ENCODE measurements around the gene CCT6B. TPM values are rescaled to one million over a fixed set of nuclear protein-coding genes. Genes with fewer than 3 reads are reported as not detected.
"Not testable (repeated sequence)": the region's sequence is repeated elsewhere in the genome, so short reads cannot be mapped to it uniquely, and the experiment has no call there.

The CCT6B gene
- total RNA-seq, 1 experiment from 2014 or later = 0.60 TPM

DNA sequence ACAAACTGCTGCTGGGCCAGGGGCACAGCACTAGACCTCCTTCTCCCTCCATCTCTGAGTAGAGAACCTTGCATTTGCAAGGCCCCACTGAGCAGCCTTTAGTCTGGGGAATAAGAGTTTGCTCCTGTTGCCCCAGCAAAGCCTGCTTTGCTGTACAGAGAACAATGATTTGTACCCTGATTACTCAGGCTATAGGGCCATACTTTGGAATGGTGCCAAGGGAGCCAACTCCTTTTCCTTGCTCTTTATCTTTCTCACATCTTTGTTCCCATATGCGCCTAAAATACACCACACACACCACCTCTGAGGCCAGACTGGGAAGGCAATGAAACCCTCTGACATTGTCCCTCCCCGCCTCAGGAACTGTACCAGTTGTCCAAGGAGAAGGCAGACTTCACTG lies 40.3 kb upstream of the CCT6B start:
- peaks cover 4% of the 10 kb centered on the region for H3K36me3 ChIP-seq (ENCODE audit: insufficient read depth, low read length, poor library complexity, severe bottlenecking)
- DNase-seq (ENCODE audit: low spot score) = no peak
- no peak for TF ChIP-seq EZH2 (IDR thresholded peaks at IDR 0.05; ENCODE audit: borderline replicate concordance, low read depth, low read length, poor library complexity, severe bottlenecking)
- TF ChIP-seq, protein P1, sequence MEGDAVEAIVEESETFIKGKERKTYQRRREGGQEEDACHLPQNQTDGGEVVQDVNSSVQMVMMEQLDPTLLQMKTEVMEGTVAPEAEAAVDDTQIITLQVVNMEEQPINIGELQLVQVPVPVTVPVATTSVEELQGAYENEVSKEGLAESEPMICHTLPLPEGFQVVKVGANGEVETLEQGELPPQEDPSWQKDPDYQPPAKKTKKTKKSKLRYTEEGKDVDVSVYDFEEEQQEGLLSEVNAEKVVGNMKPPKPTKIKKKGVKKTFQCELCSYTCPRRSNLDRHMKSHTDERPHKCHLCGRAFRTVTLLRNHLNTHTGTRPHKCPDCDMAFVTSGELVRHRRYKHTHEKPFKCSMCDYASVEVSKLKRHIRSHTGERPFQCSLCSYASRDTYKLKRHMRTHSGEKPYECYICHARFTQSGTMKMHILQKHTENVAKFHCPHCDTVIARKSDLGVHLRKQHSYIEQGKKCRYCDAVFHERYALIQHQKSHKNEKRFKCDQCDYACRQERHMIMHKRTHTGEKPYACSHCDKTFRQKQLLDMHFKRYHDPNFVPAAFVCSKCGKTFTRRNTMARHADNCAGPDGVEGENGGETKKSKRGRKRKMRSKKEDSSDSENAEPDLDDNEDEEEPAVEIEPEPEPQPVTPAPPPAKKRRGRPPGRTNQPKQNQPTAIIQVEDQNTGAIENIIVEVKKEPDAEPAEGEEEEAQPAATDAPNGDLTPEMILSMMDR (conservative IDR thresholded peaks at IDR 0.05; ENCODE audit: low read depth, low read length) = no peak
- H3K27ac ChIP-seq (ENCODE audit: low read depth, low read length, poor library complexity, severe bottlenecking) = no peak overlapping the region
- BruUV-seq (replicated peaks) = no TSS peak
- H3K4me1 ChIP-seq (ENCODE audit: insufficient read depth, low read length, poor library complexity, severe bottlenecking) = no peaks in the 10 kb centered on the region
- H3K4me3 ChIP-seq (ENCODE audit: low read depth, low read length, poor library complexity, severe bottlenecking) = no peak overlapping the region
- H3K27me3 ChIP-seq (replicated peaks; ENCODE audit: insufficient read depth, low read depth, low read length, poor library complexity) = no peaks in the 10 kb centered on the region
- ChIA-PET CTCF (no interaction called here), POLR2A (ENCODE audit: low non-redundant PET) (no interaction called here)
- intact Hi-C loops (cut with micrococcal nuclease; ENCODE audit: unreplicated experiment) = no loop called here
- no peaks in the 10 kb centered on the region for H3K9me3 ChIP-seq (ENCODE audit: low read depth, low read length, poor library complexity, severe bottlenecking)

DNA sequence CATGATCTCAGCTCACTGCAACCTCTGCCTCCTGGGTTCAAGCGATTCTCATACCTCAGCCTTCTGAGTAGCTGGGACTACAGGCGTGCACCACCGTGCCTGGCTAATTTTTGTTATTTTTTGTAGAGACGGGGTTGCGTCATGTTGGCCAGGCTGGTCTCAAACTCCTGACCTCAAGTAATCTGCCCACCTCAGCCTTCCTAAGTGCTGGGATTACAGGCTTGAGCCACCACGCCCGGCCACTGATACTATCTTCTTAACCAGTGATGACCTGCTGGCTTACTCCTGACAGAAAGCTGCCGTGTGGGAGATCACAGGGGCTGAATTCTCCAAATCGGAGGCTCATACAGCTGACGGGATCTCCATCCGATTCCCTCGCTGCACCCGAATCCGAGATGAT lies 39.7 kb upstream of the CCT6B start:
- BruUV-seq (replicated peaks); H3K9me3 ChIP-seq (ENCODE audit: low read depth, low read length, poor library complexity, severe bottlenecking); H3K27me3 ChIP-seq (replicated peaks; ENCODE audit: insufficient read depth, low read depth, low read length, poor library complexity); H3K4me3 ChIP-seq (ENCODE audit: low read depth, low read length, poor library complexity, severe bottlenecking); DNase-seq (ENCODE audit: low spot score); H3K36me3 ChIP-seq (ENCODE audit: insufficient read depth, low read length, poor library complexity, severe bottlenecking); intact Hi-C loops (cut with micrococcal nuclease; ENCODE audit: unreplicated experiment); CTCF ChIA-PET; POLR2A ChIA-PET (ENCODE audit: low non-redundant PET); H3K4me1 ChIP-seq (ENCODE audit: insufficient read depth, low read length, poor library complexity, severe bottlenecking); H3K27ac ChIP-seq (ENCODE audit: low read depth, low read length, poor library complexity, severe bottlenecking): not testable (repeated sequence)

DNA sequence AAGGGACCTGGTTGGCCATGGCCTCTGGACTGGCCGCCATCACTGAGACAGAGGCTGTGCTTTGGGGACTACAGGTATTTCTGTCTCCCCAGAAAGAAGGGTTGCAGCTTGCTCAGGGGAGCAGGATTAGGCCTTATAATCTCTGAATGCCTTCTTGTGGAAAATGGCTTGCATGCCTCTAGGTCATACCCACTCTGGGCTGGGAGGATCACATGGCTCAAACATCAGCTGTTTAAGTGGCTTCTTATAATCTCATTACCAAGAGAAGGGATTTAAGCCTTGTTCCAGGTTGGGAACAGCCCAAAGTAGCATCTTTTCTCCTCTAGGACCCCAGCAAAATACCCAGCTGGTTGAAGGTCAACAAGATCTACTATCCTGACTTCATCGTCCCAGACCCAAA lies 38.2 kb upstream of the CCT6B start:
- H3K9me3 ChIP-seq (ENCODE audit: low read depth, low read length, poor library complexity, severe bottlenecking) = no peaks in the 10 kb centered on the region
- H3K4me1 ChIP-seq (ENCODE audit: insufficient read depth, low read length, poor library complexity, severe bottlenecking) = no peaks in the 10 kb centered on the region
- no peak for TF ChIP-seq EZH2 (IDR thresholded peaks at IDR 0.05; ENCODE audit: borderline replicate concordance, low read depth, low read length, poor library complexity, severe bottlenecking)
- TF ChIP-seq, protein P1 (conservative IDR thresholded peaks at IDR 0.05; ENCODE audit: low read depth, low read length) = no peak
- no peak for DNase-seq (ENCODE audit: low spot score)
- no peaks in the 10 kb centered on the region for H3K27me3 ChIP-seq (replicated peaks; ENCODE audit: insufficient read depth, low read depth, low read length, poor library complexity)
- no peak overlapping the region for H3K4me3 ChIP-seq (ENCODE audit: low read depth, low read length, poor library complexity, severe bottlenecking)
- no TSS peak for BruUV-seq (replicated peaks)
- CTCF ChIA-PET = interaction anchor here (1.0 kb wide), 1 partner anchor 121 kb away, joined by 5 read pairs; the partner anchor contains the start of gene RAD51D
- H3K36me3 ChIP-seq (ENCODE audit: insufficient read depth, low read length, poor library complexity, severe bottlenecking) = peaks cover 4% of the 10 kb centered on the region
- intact Hi-C loops (cut with micrococcal nuclease; ENCODE audit: unreplicated experiment) = no loop called here
- POLR2A ChIA-PET (ENCODE audit: low non-redundant PET) = interaction anchor here (0.6 kb wide), 1 partner anchor 27 kb away, joined by 3 read pairs; no protein-coding TSS in a partner anchor
- H3K27ac ChIP-seq (ENCODE audit: low read depth, low read length, poor library complexity, severe bottlenecking) = no peak overlapping the region

DNA sequence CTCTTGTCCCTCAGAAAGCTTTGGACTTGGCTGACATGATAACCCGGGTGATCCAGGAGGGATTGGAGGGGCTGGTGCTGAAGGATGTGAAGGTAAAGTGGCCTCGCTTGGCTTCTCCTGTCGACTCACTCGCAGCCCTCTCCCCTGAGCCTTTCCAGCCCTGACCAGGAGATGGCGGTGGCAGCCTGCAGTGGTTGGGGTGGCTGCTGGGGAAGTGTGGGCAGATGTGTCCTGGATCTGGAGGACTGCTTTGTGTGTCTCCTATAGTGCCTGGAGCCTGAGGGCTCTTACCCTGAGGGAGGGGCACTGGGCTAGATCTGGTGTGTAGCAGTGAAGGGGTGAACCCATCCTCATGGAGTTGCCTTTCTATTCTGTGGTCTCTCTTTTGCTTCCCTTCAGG lies 36.9 kb upstream of the CCT6B start:
- Histone ChIP-seq H3K36me3 (ENCODE audit: insufficient read depth, low read length, poor library complexity, severe bottlenecking) (peaks cover 4% of the 10 kb centered on the region), H3K4me3 (ENCODE audit: low read depth, low read length, poor library complexity, severe bottlenecking) (no peak overlapping the region), H3K9me3 (ENCODE audit: low read depth, low read length, poor library complexity, severe bottlenecking) (no peaks in the 10 kb centered on the region), H3K27ac (ENCODE audit: low read depth, low read length, poor library complexity, severe bottlenecking) (no peak overlapping the region), H3K27me3 (replicated peaks; ENCODE audit: insufficient read depth, low read depth, low read length, poor library complexity) (no peaks in the 10 kb centered on the region), H3K4me1 (ENCODE audit: insufficient read depth, low read length, poor library complexity, severe bottlenecking) (no peaks in the 10 kb centered on the region)
- no TSS peak for BruUV-seq (replicated peaks)
- peak; percentile 70 for DNase-seq (ENCODE audit: low spot score)
- ChIA-PET POLR2A (ENCODE audit: low non-redundant PET) (no interaction called here), CTCF (no interaction called here)
- intact Hi-C loops (cut with micrococcal nuclease; ENCODE audit: unreplicated experiment) = loop anchor here (1.0 kb wide), 2 partner anchors 92 to 122 kb away; no protein-coding TSS in a partner anchor
- TF ChIP-seq, protein P1 (conservative IDR thresholded peaks at IDR 0.05; ENCODE audit: low read depth, low read length) = peak; percentile 60
- TF ChIP-seq EZH2 (IDR thresholded peaks at IDR 0.05; ENCODE audit: borderline replicate concordance, low read depth, low read length, poor library complexity, severe bottlenecking) = no peak

Measured in A673 (cell line).